GM13976 (cell line): ENCODE measurements around the gene RXFP1.

Experiments used
- DNase-seq: peaks from one replicate; pipeline ENCODE4 v3.0.0; 2012; ENCODE audit warnings: low spot score
- in situ Hi-C: fragments of 300-500 bp; cut with MboI; formaldehyde crosslinking; loops from one replicate; pipeline ENCODE4 v1.12.0; 2022; ENCODE audit warnings: low sequenced_read_pairs, mixed read lengths, inconsistent platforms; ENCODE audit not compliant: unreplicated experiment
- TF ChIP-seq, protein P1 (sequence below): IDR thresholded peaks from 2 replicates; pipeline ENCODE4 v1.5.1; 2012; ENCODE audit warnings: borderline replicate concordance, mild to moderate bottlenecking; ENCODE audit not compliant: insufficient read depth; ENCODE audit errors: extremely low read depth, missing control alignments, control extremely low read depth

The RXFP1 gene

GRCh38 chr4:158673633-158674032 lies 152.0 kb downstream of the RXFP1 start:
- DNase-seq: no peak
- TF ChIP-seq, protein P1, sequence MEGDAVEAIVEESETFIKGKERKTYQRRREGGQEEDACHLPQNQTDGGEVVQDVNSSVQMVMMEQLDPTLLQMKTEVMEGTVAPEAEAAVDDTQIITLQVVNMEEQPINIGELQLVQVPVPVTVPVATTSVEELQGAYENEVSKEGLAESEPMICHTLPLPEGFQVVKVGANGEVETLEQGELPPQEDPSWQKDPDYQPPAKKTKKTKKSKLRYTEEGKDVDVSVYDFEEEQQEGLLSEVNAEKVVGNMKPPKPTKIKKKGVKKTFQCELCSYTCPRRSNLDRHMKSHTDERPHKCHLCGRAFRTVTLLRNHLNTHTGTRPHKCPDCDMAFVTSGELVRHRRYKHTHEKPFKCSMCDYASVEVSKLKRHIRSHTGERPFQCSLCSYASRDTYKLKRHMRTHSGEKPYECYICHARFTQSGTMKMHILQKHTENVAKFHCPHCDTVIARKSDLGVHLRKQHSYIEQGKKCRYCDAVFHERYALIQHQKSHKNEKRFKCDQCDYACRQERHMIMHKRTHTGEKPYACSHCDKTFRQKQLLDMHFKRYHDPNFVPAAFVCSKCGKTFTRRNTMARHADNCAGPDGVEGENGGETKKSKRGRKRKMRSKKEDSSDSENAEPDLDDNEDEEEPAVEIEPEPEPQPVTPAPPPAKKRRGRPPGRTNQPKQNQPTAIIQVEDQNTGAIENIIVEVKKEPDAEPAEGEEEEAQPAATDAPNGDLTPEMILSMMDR: no peak
- in situ Hi-C loops: no loop called here

DNA sequence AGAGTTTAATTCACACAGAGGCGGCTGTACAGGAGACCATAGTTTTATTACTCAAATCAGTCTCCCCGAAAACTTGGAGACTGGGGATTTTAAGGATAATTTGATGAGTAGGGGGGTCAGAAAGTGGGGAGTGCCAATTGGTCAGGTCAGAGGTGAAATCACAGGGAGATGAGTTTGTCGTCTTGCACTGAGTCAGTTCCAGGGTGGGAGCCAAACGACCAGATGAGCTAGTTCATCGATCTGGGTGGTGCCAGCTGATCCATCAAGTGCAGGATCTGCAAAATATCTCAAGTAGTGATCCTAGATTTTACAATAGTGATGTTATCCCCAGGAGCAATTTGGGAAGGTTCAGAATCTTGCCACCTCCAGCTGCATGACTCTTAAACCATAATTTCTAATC lies 154.4 kb downstream of the RXFP1 start:
- no peak for DNase-seq
- in situ Hi-C loops: no loop called here
- TF ChIP-seq, protein P1: no peak

DNA sequence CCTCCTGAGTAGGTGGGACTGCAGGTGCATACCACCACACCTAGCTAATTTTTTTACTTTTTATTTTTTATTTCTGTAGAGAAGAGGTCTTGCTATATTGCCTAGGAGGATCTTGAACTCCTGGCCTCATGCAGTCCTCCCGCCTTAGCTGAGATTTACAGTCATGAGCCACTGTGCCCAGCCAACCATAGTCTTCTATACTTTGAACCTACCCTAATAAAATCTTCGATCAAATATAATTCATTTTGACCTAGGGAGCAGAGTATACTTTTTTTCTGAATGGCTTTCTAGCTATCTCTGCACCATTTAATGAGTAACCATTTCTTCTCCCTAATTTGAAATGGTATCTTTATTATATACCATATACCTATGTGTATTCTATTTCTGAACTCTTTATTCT lies 157.1 kb downstream of the RXFP1 start:
- TF ChIP-seq, protein P1: no peak
- DNase-seq: no peak
- in situ Hi-C loops: no loop called here

DNA sequence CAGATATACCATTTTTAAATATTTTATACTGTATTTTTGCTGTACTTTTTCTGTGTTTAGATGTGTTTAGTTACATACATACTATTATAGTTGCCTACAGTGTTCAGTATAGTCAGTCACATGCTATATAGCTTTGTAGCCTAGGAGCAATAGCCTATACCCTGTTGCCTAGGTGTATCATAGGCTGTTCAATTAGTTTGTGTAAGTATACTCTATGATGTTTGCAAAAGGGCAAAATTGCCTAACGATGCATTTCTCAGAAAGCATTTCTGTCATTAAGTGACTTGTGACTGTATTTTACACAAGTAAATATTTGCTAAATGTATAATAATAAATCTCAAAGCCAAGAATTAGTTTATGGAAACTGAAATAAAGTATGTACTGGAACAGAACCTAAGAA lies 159.9 kb downstream of the RXFP1 start:
- TF ChIP-seq, protein P1: no peak
- in situ Hi-C loops: no loop called here

DNA sequence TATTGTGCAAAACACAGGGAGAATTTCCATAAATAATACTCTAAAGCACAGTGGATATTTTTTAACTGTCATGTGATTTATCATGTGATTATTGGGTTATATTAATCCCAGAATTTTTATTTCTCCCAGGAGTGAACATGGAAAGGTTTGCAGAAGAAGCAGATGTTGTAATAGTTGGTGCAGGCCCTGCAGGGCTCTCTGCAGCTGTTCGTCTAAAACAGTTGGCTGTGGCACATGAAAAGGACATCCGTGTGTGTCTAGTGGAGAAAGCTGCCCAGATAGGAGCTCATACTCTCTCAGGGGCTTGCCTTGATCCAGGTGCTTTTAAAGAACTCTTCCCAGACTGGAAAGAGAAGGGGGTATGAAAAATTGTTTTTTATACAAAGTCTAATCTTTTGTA lies 160.4 kb downstream of the RXFP1 start:
- TF ChIP-seq, protein P1: no peak
- in situ Hi-C loops: no loop called here
- no peak for DNase-seq

More for the DNA sequence above, 159.9 kb downstream of the RXFP1 start:
- no peak for DNase-seq

DNA sequence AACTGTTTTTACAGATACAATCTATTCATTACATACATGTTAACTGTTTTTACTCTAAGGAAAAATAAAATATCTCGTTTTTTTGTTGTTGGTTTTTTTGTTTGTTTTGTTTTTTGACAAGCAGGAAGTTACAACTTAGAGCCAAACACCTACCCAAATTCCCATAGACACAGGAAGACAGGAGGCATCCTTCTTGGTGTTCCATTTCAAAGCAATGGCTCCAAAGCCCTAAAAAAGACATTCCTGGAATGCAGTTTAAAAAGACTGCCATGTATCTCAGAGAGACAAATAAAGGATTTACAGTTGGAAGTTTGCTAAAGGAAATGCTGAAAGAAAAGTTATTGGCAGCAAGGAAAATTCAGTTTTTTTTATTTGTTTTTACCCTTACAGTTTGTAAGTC lies 167.1 kb downstream of the RXFP1 start:
- no peak for DNase-seq
- TF ChIP-seq, protein P1: no peak
- in situ Hi-C loops: no loop called here
